ENCODE measurements around the gene GAK. TPM values are rescaled to one million over a fixed set of nuclear protein-coding genes. Genes with fewer than 3 reads are reported as not detected.

GAK gene
- total RNA-seq, 2 experiments from 2014 or later = 155 to 163 TPM

GRCh38 chr4:804804-805203, 127.3 kb downstream of the GAK start:
- CTCF ChIA-PET = no interaction called here
- Mint-ChIP-seq H3K4me1 (ENCODE audit: low read depth) (peaks cover 7% of the 10 kb centered on the region), H3K9me3 (ENCODE audit: insufficient read depth) (no peaks in the 10 kb centered on the region), H3K4me3 (no peak overlapping the region), H3K36me3 (ENCODE audit: low read depth) (no peaks in the 10 kb centered on the region), H3K27me3 (ENCODE audit: low read depth) (peaks cover 23% of the 10 kb centered on the region), H3K27ac (no peak overlapping the region)
- ATAC-seq (no peak), DNase-seq (no peak)
- POLR2A ChIA-PET = no interaction called here

GRCh38 chr4:803884-804283, 128.2 kb downstream of the GAK start:
- POLR2A ChIA-PET = no interaction called here
- CTCF ChIA-PET = no interaction called here
- Mint-ChIP-seq H3K9me3 (ENCODE audit: insufficient read depth) (no peaks in the 10 kb centered on the region), H3K4me1 (ENCODE audit: low read depth) (peaks cover 16% of the 10 kb centered on the region), H3K36me3 (ENCODE audit: low read depth) (no peaks in the 10 kb centered on the region), H3K4me3 (no peak overlapping the region), H3K27ac (no peak overlapping the region), H3K27me3 (ENCODE audit: low read depth) (peaks cover 23% of the 10 kb centered on the region)
- ATAC-seq (no peak), DNase-seq (no peak)

- no peaks in the 10 kb centered on the region for H3K36me3 Mint-ChIP-seq (ENCODE audit: low read depth)
- peaks cover 23% of the 10 kb centered on the region for H3K4me1 Mint-ChIP-seq (ENCODE audit: low read depth)
- POLR2A ChIA-PET = no interaction called here
- no peak for DNase-seq
- H3K4me3 Mint-ChIP-seq = no peak overlapping the region
- H3K27ac Mint-ChIP-seq = no peak overlapping the region
- no peak for ATAC-seq
- CTCF ChIA-PET = no interaction called here
- peaks cover 23% of the 10 kb centered on the region for H3K27me3 Mint-ChIP-seq (ENCODE audit: low read depth)
- no peaks in the 10 kb centered on the region for H3K9me3 Mint-ChIP-seq (ENCODE audit: insufficient read depth)
Observed at GRCh38 chr4:801436-802124, 130.5 kb downstream of the GAK start.

Other genes starting within 250 kb of the GAK start
- under 1 TPM; 0.37 to 0.89 TPM for gene SLC49A3, start 243.2 kb downstream of the GAK start, total RNA-seq
- gene PCGF3, start 226.5 kb downstream of the GAK start, total RNA-seq = 10 to 100 TPM; 33.5 to 36.2 TPM
- gene CPLX1, start 106.2 kb downstream of the GAK start, total RNA-seq = under 1 TPM; 0.39 to 0.53 TPM
- 10 to 100 TPM; 27.2 to 30.1 TPM for gene TMEM175, start 144 bp upstream of the GAK start, total RNA-seq
- 10 to 100 TPM; 15.9 to 16.2 TPM for gene DGKQ, start 41.3 kb upstream of the GAK start, total RNA-seq
- 10 to 100 TPM; 19.0 to 20.9 TPM for gene IDUA, start 54.7 kb upstream of the GAK start, total RNA-seq
- under 1 TPM in 1 of 2 experiments, not detected in 1; 0.45 TPM for gene SLC26A1, start 61.1 kb upstream of the GAK start, total RNA-seq
- 10 to 100 TPM in 1 of 2 experiments, 1 to 10 TPM in 1; 8.1 to 10.1 TPM for gene FGFRL1, start 79.3 kb upstream of the GAK start, total RNA-seq
- 1 to 10 TPM; 2.0 to 2.7 TPM for gene RNF212, start 181.2 kb upstream of the GAK start, total RNA-seq
- gene SPON2, start 240.3 kb upstream of the GAK start, total RNA-seq = 10 to 100 TPM; 14.7 to 14.9 TPM

All from activated CD8-positive, alpha-beta T cell treated with anti-CD3 and anti-CD28 coated beads, Interleukin-2, amount 10 ng/mL, durations not matched to agents 7 days and 5 days (primary cell).